ENCODE data around the gene HECTD2.
"Not testable (repeated sequence)": the region's sequence is repeated elsewhere in the genome, so short reads cannot be mapped to it uniquely, and the experiment has no call there.

HECTD2 gene

GRCh38 chr10:91487911-91488582, 77.9 kb downstream of the HECTD2 start:
- DNase-seq = no peak

- peak; percentile 8 for DNase-seq
Observed at GRCh38 chr10:91493313-91493712, 83.2 kb downstream of the HECTD2 start.

DNA sequence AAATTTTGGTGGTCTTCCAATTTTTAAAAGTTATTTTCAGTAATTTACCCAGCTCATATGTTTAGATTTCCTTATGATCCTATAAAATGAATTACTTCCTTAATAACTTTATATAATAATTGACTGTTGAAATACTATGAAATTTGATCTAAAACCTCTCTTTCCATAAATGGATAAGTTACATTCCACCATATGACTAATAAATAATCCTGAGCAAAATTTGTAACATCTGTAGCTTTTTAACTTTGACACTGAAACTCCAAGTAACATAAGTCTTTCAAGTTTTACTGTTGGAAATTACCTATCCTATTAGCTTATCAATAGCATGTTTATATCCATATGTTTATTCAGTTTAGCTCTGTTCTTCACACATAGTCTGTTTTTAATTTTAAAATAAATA, 85.3 kb downstream of the HECTD2 start:
- DNase-seq = no peak

- DNase-seq = no peak
Observed at GRCh38 chr10:91496016-91496415, 85.9 kb downstream of the HECTD2 start.

DNA sequence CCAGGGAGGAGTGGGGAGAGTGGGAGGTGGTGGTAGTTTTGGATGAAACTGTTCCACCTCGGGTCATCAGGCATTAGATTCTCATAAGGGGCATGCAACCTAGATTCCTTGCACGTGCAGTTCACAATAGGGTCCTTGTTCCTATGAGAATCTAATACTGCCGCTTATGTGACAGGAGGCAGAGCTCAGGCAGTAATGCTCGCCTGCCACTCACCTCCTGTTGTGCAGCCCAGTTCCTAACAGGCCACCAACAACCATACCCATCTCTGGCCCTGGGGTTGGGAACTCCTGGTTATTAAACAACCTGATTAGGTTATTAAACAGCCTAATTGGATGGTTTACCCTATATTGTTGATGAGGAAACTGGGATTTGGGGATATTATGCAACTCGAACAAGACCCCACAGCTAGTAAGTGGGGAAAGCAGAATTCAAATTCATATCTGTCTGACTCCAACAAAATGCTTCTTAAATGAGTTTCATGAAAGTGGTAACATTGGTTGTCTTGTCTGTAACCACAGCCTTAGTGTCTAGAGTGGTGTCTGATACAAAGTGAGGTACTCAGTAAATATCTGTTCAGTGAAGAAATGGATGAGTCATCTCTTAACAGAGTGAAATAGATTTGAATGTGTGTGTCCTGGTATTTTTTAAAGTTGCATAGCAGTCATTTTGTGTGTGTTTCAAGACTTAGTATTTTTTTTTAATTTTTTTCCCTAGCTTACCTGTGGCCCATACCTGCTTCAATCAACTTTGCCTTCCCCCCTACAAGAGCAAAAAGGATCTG, 101.6 kb downstream of the HECTD2 start:
- peak; percentile 65 for DNase-seq

DNA sequence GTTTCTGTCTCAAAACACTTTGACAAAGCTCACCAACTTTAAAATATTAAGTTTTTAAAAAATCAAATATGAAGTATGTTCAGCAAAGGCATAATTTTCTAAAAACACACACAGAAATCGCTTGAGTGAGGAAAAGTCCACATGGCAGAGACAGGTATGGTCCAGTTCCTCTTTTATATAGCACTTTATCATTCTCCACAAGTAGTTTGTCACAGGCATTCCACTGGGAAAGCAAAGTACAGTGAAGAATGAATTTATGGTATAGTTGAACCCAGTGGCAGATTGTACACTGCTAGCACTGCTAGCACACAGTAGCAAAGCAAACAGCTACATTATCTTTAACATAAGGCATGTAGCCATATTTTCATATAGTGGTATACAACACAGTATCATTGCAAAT, 102.3 kb downstream of the HECTD2 start:
- DNase-seq = no peak

- no peak for DNase-seq
Observed at GRCh38 chr10:91513598-91514424, 103.7 kb downstream of the HECTD2 start.

GRCh38 chr10:91514787-91515186, 104.6 kb downstream of the HECTD2 start:
- no peak for DNase-seq

GRCh38 chr10:91517394-91517793, 107.2 kb downstream of the HECTD2 start:
- DNase-seq = no peak

DNA sequence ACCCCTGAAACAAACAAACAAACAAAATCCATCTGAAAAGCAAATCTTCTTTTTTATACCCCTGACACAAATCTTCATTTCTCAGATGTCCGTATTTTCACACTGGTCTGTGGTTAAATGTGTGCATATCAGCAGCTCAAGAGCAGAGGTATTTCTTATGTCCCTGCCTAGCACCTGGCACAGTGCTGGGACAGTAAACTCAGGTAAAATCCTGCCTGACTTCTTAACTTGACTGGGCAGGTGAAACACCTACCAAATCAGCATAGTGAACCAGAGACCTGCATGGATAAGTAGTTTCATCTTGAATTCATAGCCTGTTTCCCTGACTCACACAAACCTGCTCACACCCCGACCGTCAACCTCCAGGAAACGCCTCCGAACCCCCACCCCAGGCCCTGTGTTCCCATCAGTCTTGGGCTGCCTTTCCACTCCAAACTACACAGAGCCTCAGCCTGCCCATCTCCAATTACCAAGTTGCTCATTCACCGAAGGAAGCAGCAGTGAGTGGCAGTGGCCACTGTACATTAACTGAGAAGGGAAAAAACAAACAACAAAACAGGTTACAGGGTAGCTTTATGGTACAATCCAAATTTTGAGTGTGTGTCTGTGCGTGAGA, 109.9 kb downstream of the HECTD2 start:
- no peak for DNase-seq

DNA sequence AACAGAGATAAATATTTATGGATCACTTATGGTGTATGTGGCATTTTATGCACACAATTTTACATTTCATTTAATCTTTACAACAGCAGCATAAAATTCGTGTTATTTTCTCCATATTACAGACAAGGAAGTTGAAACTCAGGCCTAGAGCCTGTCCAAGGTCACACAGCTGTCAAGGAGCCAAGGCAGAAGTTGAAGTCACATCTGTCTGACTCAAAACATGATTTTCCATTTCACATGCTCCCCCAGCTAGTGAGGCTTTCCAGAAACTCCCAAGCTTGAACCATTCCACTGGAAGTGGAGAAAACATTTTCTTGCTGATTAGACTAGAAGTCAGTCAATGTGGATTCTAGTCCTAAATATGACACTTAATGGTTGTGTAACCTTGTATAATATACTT, 110.5 kb downstream of the HECTD2 start:
- no peak for DNase-seq

- no peak for DNase-seq
Observed at GRCh38 chr10:91521439-91521838, 111.3 kb downstream of the HECTD2 start.

- no peak for DNase-seq
Observed at GRCh38 chr10:91525896-91526712, 116.0 kb downstream of the HECTD2 start.

DNA sequence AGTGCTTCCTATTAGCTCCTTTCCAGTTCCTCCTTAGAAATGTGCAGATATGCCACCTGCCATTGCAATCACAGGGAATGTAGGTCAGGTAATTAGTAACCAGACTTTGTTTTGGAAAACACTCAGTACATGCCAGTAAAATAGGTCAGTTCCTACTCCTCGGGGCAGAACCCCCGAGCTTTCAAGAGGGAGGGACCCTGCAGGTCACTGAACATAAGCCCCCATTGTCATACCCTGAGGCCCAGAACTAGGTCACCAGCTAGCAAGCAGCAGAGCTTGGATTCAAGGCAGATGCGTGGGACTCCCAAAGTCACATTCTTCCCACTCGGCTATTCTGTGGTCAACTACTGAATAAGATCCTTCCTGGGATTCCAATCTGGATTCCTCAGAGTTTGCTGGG, 117.9 kb downstream of the HECTD2 start:
- DNase-seq = no peak

- no peak for DNase-seq
Observed at GRCh38 chr10:91528768-91529167, 118.6 kb downstream of the HECTD2 start.

DNA sequence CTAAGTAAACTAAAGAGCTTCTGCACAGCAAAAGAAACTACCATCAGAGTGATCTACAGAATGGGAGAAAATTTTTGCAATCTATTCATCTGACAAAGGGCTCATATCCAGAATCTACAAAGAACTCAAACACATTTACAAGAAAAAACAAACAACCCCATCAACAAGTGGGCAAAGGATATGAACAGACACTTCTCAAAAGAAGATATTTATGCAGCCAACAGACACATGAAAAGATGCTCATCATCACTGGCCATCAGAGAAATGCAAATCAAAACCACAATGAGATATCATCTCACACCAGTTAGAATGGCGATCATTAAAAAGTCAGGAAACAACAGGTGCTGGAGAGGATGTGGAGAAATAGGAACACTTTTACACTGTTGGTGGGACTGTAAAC, 124.6 kb downstream of the HECTD2 start:
- DNase-seq = not testable (repeated sequence)

- no peak for DNase-seq
Observed at GRCh38 chr10:91536111-91536510, 126.0 kb downstream of the HECTD2 start.

DNA sequence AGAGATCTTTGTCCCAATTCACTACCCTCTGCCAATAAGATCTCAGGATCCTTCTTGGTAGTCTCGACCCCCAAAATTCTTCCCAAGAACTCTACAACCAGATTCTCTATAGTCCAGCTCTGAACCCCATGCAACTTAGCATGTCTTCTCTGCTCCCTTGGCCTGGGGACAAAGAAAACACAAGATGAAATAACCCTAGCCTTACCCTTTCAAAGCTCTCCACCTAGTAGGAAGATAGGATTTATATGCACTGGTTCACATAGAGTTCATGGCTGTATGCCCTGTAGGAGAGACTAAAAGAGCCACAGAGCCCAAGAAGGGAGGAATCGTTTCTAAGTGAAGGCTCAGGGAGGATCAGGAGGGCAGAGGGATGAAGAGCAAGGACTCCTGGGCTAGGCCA, 126.6 kb downstream of the HECTD2 start:
- DNase-seq = no peak

DNA sequence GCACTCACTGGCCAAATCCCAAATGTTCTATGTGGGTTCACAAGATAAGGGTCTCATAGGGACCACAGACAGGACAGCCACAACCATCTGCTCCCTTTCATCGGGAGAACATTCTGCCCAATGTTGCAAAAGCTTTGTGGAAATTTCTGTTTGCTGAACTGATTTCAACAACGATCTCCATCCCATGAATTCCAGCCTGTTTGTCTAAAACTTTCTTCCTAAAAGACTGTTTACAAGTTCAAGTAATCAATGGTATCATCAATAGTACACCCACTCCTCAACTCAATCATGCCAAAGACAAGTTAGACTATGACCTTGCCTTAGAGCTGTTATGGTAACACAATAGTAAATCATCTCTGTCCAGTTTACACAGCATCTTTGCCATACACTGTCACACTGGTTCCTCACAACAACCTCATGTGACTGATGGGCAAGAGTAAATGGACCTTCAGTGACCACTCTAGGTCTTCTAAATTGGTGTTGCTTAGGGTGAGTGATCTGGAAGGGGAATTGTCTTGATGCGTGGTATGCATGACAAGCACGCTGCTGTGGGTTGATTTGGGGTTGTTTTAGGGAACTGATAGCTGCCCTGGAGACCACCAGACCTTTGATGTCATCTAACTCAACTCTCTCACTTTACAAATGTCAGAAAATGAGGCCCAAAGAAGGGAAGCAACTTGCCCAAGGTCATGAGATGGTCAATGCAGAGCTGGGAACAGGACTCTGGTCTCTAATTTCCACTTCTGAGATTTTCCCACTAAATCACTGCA, 127.7 kb downstream of the HECTD2 start:
- DNase-seq = no peak

- DNase-seq = no peak
Observed at GRCh38 chr10:91539930-91540329, 129.8 kb downstream of the HECTD2 start.

DNA sequence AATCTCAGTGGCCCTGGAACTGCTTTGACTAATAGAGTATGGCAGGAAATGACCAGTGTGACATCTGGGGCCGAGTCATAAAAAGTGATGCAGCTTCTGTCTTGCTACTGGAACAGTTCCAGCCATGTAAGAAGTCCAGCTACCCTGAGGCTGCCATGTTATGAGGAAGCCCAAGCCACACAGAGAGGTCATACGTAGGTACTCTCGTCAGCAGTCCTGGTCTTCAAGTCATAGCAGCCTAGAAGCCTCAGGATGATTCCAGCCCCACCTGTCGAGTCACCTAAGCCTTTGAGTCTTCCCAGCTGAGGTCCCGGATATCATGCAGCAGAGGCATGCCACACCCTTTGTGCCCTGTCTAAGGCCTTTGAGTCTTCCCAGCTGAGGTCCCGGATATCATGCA, 130.6 kb downstream of the HECTD2 start:
- DNase-seq = no peak

DNA sequence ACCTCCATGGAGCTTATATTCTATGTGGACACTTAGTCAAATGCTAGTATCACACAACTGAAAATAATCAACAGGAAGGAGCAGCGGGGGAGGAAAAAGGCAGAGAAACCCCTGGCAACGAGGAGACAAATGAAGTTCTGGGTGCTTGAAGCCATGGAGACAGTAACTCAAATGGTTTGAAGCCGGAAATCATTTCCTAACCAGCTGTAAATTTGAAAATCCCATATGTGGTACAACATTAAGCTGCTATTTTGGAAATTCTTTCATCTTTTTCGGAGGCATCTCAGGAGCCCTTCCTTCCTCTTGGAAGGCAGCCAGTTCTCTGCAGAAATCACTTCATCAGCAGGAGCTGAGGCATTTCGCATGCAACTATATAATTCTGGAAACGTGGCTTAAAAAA, 131.3 kb downstream of the HECTD2 start:
- peak; percentile 12 for DNase-seq
